Activated CD4-positive, alpha-beta T cell treated with anti-CD3 and anti-CD28 coated beads, Interleukin-2, Interleukin-6, amounts not matched to agents 100 ng/mL and 50 ng/mL, durations not matched to agents 16 hours and 8 hours (primary cell): ENCODE data around the gene SMC1B.
"Not testable (repeated sequence)": the region's sequence is repeated elsewhere in the genome, so short reads cannot be mapped to it uniquely, and the experiment has no call there.

Source experiments
- DNase-seq: peaks from one replicate; pipeline ENCODE4 v3.0.0-alpha.2; 2020

The SMC1B gene, protein sequence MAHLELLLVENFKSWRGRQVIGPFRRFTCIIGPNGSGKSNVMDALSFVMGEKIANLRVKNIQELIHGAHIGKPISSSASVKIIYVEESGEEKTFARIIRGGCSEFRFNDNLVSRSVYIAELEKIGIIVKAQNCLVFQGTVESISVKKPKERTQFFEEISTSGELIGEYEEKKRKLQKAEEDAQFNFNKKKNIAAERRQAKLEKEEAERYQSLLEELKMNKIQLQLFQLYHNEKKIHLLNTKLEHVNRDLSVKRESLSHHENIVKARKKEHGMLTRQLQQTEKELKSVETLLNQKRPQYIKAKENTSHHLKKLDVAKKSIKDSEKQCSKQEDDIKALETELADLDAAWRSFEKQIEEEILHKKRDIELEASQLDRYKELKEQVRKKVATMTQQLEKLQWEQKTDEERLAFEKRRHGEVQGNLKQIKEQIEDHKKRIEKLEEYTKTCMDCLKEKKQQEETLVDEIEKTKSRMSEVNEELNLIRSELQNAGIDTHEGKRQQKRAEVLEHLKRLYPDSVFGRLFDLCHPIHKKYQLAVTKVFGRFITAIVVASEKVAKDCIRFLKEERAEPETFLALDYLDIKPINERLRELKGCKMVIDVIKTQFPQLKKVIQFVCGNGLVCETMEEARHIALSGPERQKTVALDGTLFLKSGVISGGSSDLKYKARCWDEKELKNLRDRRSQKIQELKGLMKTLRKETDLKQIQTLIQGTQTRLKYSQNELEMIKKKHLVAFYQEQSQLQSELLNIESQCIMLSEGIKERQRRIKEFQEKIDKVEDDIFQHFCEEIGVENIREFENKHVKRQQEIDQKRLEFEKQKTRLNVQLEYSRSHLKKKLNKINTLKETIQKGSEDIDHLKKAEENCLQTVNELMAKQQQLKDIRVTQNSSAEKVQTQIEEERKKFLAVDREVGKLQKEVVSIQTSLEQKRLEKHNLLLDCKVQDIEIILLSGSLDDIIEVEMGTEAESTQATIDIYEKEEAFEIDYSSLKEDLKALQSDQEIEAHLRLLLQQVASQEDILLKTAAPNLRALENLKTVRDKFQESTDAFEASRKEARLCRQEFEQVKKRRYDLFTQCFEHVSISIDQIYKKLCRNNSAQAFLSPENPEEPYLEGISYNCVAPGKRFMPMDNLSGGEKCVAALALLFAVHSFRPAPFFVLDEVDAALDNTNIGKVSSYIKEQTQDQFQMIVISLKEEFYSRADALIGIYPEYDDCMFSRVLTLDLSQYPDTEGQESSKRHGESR

DNA sequence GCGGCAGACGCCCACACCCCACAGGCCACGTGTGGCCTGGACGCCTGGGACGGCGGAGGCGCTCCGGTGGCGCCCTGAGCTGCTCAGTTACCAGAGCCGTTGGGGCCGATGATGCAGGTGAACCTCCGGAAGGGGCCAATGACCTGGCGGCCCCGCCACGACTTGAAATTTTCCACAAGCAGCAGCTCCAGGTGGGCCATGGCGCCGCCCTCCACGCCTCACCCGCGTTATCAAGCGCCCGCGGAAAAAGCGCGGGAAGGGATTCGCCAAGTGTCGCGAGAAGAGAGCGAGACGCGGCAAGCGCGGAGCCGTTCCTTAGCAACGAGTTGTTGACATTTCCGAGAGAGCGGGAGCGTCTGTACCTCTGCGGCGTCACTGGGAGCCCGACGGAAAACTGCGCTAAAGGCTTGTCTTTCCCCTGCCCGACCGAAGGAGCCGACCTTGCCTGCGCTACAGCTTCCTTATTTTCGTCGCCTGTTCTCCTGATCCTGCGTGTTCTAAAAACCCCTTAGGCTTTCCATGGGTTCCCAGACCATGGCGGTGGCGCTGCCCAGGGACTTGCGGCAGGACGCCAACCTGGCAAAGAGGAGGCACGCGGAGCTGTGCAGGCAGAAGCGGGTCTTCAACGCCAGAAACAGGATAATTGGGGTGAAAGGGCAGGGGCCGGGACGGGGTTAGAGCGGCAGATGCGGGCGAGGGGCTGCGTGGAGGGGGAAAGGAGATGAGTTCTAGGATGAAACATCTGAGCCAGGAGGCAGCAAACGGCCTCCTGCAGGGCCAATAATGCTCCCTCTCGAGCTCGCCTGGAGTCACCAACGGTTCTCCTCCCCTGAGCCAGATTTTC is at the start of gene SMC1B, which contains the start of gene RIBC2:
Gene SMC1B, minus strand, starts transcription at position 232 of the 844 bp plus-strand sequence. Its CDS starts 32 bp downstream, at position 200.
Gene RIBC2, plus strand, starts transcription at position 326 of the 844 bp plus-strand sequence. Its CDS starts 194 bp downstream, at position 520.
- DNase-seq = peak; percentile 91

DNA sequence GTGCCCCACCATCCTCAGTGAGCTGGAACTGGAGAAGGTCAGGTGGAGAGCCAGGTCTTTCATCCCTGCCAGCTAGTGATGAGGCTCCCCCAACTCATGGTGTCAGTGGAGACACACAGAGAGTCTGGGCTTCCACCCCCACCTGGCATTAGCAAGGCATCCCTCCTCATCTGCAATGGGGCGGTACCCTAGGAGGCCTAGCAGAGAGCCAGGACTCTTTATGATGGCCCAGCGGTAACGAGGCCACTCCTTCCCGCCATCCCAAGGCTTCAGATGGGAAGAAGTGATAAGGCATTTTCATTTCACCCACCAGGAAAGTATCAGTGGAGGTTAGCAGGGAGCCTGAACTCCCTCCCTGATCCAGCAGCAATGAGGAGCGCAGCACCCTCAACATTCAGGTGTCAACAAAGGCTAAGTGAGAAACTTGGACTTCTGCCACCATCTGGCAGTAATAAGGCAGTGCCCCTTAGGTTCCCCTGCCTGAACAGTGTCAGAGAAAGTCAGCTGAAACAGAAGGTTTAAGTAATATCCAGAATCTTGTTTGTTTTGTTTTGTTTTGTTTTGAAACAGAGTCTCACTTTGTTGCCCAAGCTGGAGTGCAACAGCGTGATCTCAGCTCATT is 48.7 kb upstream of the SMC1B start:
- DNase-seq = peak; percentile 9

DNA sequence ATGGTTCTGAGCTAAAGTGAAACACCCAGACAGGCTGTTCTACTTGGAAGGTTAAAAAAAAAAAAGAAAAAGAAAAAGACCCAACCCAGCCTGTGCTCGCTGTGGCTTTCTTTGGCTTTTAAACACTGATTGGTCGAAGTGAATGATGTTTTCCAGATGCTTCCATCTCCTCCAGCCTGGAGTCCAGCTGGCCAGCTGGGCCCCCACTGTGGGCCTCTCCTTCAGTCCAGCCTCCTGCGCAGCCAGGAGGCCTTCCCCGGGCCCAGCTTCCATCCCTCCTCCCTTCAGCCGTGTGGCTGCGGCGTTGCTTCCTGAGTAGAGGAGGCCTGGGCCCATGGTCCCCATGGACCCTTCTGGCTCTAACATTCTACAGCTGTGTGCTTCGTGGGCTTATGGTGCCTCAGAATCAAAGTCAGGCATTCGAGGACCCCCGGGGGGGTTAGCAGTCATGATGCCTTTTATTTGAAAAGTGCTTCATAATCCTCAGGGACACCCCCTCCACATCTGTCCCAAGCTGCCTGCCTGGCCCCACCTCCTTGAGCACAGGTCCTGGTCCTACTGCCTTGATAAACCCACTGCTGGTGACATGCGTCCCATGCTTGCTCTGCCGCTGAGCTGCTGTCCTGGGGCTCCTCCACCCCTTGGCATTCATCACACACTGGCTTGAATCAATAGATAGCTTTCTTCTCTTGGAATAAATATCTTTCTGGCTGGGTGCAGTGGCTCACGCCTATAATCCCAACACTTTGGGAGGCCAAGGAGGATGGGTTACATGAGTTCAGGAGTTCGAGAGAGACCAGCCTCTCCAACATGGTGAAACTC is 47.1 kb upstream of the SMC1B start:
- no peak for DNase-seq

DNA sequence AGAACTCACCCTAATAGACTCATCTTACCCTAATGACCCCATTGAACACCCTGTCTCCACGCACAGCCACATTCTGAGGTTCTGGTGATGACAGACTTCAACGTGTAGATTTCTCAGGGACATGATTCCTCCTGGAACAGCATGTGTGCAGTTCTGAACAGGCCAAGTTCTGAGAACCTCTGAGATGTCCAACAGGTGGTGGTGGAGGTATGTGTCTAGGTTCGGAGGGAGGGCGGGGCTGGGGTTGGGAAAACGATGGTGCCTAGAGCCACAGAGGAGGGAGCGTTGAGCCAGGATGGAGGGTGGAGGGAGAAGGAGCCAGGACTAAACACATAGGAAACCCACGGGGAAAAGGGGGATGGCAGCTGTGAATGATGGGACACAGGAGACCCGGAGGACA is 45.8 kb upstream of the SMC1B start:
- DNase-seq = no peak

DNA sequence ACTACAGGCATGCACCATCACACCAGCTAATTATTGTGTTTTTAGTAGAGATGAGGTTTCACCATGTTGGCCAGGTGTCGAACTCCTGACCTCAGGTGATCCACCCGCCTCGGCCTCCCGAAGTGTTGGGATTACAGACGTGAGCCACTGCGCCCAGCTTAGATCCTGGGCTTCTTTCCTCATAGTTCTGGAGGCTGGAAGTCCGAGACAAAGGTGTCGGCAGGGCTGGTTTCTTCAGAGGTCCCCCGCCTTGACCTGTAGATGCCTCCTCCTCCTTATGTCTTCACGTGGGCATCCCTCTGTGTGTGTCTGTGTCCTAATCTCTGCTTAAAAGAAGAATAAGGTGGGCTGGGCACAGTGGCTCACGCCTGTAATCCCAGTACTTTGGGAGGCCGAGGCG is 45.1 kb upstream of the SMC1B start:
- no peak for DNase-seq

DNA sequence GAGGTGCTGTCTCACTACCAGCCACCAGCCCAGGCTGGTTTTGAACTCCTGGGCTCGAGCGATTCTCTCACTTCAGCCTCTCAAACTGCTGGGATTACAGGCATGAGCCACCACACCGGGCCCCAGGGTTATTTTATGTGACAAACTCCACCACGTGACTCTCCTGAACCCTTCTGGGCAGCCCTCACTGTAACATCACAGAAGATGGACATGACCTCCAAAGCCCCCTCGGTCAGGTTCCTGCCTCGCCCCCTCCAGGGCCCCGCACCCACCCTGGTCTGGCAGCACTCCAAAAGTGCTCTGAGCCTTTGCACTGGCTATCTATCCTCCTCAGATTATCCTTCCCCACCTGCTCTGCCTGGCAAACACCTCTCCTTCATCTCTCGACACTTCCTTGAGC is 43.4 kb upstream of the SMC1B start:
- no peak for DNase-seq

DNA sequence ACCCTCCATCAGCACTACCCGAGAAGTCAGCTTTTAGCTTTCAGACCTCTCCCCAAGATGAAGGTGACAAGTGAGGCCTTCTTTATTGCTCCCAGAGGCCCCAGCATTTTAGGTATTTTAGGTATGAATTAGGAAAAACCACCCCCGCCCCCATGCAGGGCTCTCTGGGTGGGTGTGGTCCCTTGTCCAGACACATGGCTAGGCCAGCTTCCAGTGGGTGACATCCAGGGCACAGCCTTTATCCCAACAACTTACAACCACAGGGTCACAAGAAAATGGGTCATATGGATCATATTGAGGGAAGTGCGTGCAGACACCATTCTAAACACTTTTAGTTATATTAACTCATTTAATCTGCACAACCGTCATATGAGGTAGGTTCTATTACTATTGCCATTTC is 42.2 kb upstream of the SMC1B start:
- DNase-seq = no peak

DNA sequence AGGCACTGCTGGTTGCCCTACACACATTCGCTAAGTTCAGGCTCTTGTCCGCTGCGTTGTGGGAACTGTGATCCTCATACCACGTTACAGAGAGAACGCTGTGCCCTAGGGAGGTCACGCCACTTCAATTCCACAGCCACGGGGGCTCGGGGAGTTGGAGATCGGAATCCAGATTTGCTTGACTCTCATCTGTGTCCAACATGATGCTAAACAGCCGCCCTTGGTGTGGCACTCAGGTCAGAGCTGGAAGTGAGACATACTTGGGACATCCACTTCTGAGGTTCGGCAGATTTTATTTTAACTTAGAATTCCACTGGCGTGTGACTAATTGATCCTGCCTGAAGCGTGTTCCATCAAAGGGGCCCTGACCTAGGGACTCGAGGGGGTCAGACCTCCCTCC is 41.8 kb upstream of the SMC1B start:
- no peak for DNase-seq

DNA sequence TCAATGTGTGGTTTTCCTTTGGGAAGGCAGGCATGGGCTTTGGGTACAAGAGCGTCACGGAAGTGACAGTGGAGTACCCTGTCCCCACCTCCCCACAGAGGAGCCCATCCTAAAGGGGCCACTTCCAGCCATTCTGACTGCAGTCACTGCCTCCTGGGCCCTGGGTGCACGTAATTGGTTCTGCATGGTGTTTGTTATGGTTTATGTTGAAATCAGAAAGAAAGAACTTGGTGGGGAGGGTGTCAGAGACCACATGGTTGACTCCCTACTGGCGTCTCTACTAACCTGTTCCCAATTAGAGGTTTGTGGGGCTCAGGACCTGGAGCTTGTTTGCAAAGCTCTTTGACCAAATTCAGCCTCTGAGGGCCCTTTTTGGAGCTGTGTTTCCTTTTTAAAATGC is 40.9 kb upstream of the SMC1B start:
- DNase-seq = no peak

DNA sequence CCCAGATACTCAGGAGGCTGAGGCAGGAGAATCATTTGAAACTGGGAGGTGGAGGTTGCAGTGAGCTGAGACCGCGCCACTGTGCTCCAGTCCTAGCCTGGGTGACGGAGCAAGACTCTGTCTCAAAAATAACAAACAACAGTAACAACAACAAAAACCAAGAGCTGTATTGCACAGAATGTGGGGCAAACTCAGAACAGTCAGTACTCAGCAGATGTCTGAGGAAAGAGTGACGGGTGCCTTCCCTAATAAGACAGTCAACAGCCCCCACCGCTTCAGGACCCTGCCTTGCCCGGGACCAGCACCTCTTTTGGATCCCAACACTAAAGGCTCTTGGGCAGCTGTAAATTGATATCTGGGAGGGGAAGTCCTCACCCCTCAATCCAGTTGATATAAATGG is 40.4 kb upstream of the SMC1B start:
- no peak for DNase-seq

DNA sequence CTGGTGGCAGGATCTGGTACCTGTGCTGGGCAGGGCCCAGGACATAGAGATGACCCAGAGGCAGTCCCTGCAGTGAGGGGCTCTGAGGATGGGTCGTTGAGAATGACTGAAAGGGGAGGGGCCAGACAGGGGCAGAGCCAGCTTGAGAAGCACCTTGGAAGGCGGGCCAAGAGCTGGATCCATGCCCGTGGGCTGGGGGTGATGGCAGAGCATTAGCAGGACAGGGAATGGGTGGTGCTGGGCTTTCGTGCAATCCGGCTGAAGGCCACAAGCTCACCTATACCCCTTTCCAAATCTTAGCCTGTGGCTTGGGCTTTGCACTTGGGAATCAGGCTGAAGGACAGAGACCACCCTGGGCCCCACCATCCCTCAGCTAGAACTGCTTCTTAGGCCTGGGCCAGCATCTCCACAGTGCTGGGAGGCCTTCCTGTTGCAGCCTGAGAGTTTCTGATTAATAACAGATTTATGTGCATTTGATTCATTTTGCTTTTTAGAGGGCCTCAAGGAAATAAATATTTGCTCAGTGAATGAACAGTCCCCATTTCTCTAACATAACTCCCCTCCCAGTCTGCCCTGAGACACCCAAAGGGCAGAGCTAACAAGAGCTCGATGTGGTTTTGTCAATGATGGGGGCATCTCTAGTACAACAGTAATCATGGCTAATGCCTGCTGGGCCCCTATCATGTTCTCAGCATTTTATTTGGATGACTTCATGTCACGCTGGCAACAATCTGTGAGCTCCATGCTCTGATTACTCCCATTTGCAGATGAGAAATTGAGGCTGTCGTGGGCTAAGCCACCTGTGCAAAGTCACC is 39.4 kb upstream of the SMC1B start:
- no peak for DNase-seq

DNA sequence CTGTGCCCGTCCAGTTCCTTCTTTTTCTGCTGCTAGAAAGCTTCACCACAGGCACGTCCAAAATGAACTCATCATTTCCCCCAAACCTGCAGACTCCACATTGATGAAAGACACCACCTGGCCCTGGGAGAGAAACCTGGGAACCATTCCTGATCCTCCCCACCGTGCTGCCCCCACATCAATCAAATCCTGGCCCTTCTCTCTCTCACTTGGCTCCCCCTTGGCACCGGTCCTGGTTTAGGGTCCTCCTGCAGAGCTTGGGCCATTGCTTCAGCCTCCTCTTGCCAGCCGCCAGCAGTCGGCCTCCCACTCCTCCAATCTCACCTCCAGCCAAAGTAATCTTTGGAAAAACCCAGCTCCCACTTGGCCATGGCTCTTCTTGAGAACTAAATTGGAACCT is 38.6 kb upstream of the SMC1B start:
- DNase-seq = no peak

DNA sequence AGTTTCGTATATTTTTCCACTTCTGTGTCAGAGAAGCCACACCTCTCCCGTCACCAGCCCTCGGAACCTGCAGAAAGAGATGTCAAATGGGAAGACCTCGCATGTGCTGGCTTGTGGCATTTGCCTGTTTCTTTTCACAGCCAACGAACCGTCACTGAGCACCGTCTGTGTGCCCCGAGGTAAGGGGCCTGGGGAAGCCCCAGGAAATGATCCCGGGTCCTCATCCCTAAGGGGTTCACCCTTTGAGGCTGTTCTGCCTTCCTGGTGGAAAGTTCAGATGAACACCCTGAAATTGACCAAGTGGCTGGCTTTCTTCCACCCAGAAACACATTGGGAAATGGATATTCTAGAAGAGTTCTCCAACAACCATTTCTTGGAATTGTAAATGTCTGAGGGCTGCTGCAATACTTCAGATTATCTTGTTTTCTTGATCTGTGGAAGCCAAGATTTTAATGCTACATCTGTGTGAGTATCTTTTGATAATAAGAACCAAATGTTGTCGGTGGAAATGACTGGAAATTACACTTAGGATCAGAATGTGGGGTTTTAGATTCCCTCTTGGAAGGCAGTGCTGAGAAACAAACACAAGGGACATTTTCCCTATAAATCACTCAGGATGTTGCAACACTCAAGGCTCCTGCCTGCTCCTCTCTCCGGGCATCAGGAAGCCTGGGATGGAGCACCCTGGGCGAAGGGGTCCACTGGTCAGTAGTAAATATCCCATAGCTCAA is 37.7 kb upstream of the SMC1B start:
- DNase-seq = no peak

DNA sequence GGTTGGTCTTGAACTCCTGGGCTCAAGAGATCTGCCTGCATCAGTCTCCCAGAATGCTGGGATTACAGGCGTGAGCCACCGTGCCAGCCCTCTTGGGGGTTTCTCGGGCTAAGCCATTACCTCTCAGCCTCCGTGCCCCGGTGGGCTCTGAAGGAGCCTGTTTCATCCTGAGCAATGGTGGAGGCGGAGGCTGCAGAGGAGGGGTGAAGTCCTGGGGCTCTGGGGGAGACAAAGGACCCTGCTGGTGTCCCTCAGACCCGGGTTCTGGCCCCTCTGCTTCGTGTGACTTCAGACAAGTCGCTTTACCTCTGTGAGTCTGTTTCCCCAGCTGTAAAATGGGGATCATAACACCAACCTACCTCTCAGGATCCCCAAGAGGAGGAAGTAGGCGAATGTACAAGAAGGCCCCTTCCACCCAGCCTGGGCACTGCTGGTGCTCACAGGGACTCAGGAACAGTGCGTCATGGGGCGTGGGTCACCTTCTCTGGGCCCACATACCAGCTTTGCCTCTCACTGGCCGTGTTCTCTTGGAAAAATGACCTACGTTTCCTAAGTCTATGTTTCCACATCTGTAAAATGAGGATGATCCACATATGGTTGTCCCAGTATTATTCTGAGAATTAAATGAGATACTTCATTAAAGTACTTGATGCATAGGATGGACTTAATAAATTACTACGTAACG is 36.8 kb upstream of the SMC1B start:
- DNase-seq = no peak

DNA sequence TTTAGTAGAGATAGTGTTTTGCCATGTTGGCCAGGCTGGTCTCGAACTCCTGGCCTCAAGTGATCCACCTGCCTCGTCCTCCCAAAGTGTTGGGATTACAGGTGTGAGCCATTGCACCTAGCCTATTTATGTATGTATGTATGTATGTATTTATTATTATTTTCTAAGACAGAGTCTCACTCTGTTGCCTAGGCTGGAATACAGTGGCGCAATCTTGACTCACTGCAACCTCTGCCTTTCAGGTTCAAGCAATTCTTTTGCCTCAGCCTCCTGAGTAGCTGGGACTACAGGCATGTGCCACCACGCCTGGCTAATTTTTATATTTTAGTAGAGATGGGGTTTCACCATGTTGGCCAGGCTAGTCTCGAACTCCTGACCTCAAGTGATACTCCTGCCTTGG is 36.0 kb upstream of the SMC1B start:
- DNase-seq = not testable (repeated sequence)

DNA sequence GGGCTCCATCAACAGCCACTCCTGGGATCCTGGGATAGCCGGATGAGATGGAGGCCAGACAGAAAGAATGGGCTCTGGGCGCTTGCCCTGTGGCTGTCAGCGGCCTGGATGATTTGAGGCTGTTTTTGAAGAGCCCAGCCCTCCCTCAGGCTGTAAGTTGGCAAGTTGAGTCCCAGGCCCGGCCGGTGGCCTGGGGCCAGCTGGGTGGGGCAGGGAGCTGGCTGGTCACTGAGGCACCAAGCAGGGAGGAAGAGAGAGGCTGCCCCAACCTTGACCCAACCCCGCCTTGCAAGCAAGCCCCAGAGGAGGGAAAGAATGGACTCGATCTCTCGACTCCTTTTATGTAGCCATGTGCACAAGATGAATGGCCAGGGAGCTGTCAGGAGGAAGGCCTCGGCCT is 35.0 kb upstream of the SMC1B start:
- DNase-seq = no peak

DNA sequence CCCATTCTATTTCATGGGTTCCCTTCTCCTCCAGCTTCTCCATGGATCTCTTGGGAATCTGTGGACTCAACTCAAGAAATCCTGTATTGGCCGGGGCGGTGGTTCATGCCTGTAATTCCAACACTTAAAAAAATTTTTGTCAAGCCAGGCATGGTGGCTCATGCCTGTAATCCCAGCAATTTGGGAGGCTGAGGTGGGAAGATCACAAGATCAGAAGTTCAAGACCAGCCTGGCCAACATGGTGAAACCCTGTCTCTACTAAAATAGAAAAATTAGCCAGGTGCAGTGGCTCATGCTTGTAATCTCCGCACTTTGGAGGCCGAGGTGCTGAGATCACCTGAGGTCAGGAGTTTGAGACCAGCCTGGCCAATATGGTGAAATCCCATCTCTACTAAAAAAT is 34.2 kb upstream of the SMC1B start:
- not testable (repeated sequence) for DNase-seq

DNA sequence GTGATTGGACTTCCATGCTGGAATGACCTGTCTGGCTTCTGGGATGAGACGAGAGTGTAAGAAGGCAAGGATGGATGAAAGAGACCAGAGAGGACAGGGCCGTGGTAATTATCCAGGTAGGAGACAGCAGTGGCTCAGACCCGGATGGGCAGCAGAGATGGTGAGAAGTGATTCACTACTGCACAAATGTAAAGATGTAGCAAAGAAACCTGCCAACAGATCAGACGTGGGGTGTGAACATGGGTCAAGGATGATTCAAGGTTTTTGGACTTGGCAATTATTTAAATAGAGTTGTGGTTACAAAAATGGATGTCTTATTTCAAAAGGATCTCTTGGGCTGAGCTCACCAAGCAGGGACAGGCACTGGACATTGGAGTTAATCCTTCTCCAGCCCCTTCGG is 32.8 kb upstream of the SMC1B start:
- DNase-seq = no peak
